Measurements from ENCODE around the gene ERICH2.
"Not testable (repeated sequence)": the region's sequence is repeated elsewhere in the genome, so short reads cannot be mapped to it uniquely, and the experiment has no call there.

ERICH2 gene

GRCh38 chr2:170723446-170723958 lies 46.7 kb upstream of the ERICH2 start:
- Histone ChIP-seq H3F3A (ENCODE audit: insufficient read depth, low read length) (no peaks in the 10 kb centered on the region), H3K4me2 (ENCODE audit: low read length) (no peak overlapping the region)

GRCh38 chr2:170733798-170734600 lies 36.2 kb upstream of the ERICH2 start:
- Histone ChIP-seq H3K36me3 (ENCODE audit: insufficient read depth, low read length) (no peaks in the 10 kb centered on the region), H3K27me3 (ENCODE audit: insufficient read depth, low read length) (no peaks in the 10 kb centered on the region), H3K4me3 (ENCODE audit: low read depth, low read length, poor library complexity, severe bottlenecking) (no peak overlapping the region), H3K9me3 (ENCODE audit: low read length) (no peaks in the 10 kb centered on the region), H2AFZ (ENCODE audit: low read length) (no peak overlapping the region), H3K9me2 (ENCODE audit: low read depth, low read length) (no peaks in the 10 kb centered on the region), H3K9ac (ENCODE audit: low read length) (no peak overlapping the region), H3F3A (ENCODE audit: insufficient read depth, low read length) (no peaks in the 10 kb centered on the region), H3K4me1 (ENCODE audit: insufficient read depth, low read length, severe bottlenecking) (no peaks in the 10 kb centered on the region), H3K27ac (ENCODE audit: low read depth, low read length, poor library complexity, severe bottlenecking) (no peak overlapping the region), H3K79me2 (ENCODE audit: insufficient read depth, low read length) (no peaks in the 10 kb centered on the region), H3K4me2 (ENCODE audit: low read length) (no peak overlapping the region), H4K20me1 (ENCODE audit: insufficient read depth, low read length) (no peaks in the 10 kb centered on the region)
- TF ChIP-seq CTCF (IDR thresholded peaks at IDR 0.05; ENCODE audit: low read length) (no peak), EZH2 (IDR thresholded peaks at IDR 0.05; ENCODE audit: borderline replicate concordance, low read length) (no peak)

More at GRCh38 chr2:170723446-170723958, 46.7 kb upstream of the ERICH2 start:
- no peaks in the 10 kb centered on the region for H3K9me2 ChIP-seq (ENCODE audit: low read depth, low read length)
- H2AFZ ChIP-seq (ENCODE audit: low read length), result no peak overlapping the region
- no peaks in the 10 kb centered on the region for H4K20me1 ChIP-seq (ENCODE audit: insufficient read depth, low read length)
- no peaks in the 10 kb centered on the region for H3K79me2 ChIP-seq (ENCODE audit: insufficient read depth, low read length)
- no peak overlapping the region for H3K27ac ChIP-seq (ENCODE audit: low read depth, low read length, poor library complexity, severe bottlenecking)
- H3K9me3 ChIP-seq (ENCODE audit: low read length), result no peaks in the 10 kb centered on the region
- no peak overlapping the region for H3K9ac ChIP-seq (ENCODE audit: low read length)
- no peak for TF ChIP-seq CTCF (IDR thresholded peaks at IDR 0.05; ENCODE audit: low read length)
- no peak for TF ChIP-seq EZH2 (IDR thresholded peaks at IDR 0.05; ENCODE audit: borderline replicate concordance, low read length)
- no peak overlapping the region for H3K4me3 ChIP-seq (ENCODE audit: low read depth, low read length, poor library complexity, severe bottlenecking)
- H3K4me1 ChIP-seq (ENCODE audit: insufficient read depth, low read length, severe bottlenecking), result no peaks in the 10 kb centered on the region
- no peaks in the 10 kb centered on the region for H3K36me3 ChIP-seq (ENCODE audit: insufficient read depth, low read length)
- no peaks in the 10 kb centered on the region for H3K27me3 ChIP-seq (ENCODE audit: insufficient read depth, low read length)

- not testable (repeated sequence) for H2AFZ ChIP-seq (ENCODE audit: low read length); H3K9me3 ChIP-seq (ENCODE audit: low read length); H3K9ac ChIP-seq (ENCODE audit: low read length); H3K4me2 ChIP-seq (ENCODE audit: low read length); H3K27ac ChIP-seq (ENCODE audit: low read depth, low read length, poor library complexity, severe bottlenecking); H3F3A ChIP-seq (ENCODE audit: insufficient read depth, low read length); H3K4me3 ChIP-seq (ENCODE audit: low read depth, low read length, poor library complexity, severe bottlenecking); H3K79me2 ChIP-seq (ENCODE audit: insufficient read depth, low read length); H4K20me1 ChIP-seq (ENCODE audit: insufficient read depth, low read length); H3K4me1 ChIP-seq (ENCODE audit: insufficient read depth, low read length, severe bottlenecking); H3K36me3 ChIP-seq (ENCODE audit: insufficient read depth, low read length); H3K9me2 ChIP-seq (ENCODE audit: low read depth, low read length); H3K27me3 ChIP-seq (ENCODE audit: insufficient read depth, low read length)
Observed at GRCh38 chr2:170734601-170735000, 35.6 kb upstream of the ERICH2 start.

- Histone ChIP-seq H3K4me2 (ENCODE audit: low read length) (no peak overlapping the region), H3K79me2 (ENCODE audit: insufficient read depth, low read length) (no peaks in the 10 kb centered on the region), H3K27me3 (ENCODE audit: insufficient read depth, low read length) (no peaks in the 10 kb centered on the region), H3K9me3 (ENCODE audit: low read length) (no peaks in the 10 kb centered on the region), H3K9me2 (ENCODE audit: low read depth, low read length) (no peaks in the 10 kb centered on the region), H3K9ac (ENCODE audit: low read length) (no peak overlapping the region), H4K20me1 (ENCODE audit: insufficient read depth, low read length) (no peaks in the 10 kb centered on the region), H3K4me3 (ENCODE audit: low read depth, low read length, poor library complexity, severe bottlenecking) (no peak overlapping the region), H3K27ac (ENCODE audit: low read depth, low read length, poor library complexity, severe bottlenecking) (no peak overlapping the region), H2AFZ (ENCODE audit: low read length) (no peak overlapping the region), H3K36me3 (ENCODE audit: insufficient read depth, low read length) (no peaks in the 10 kb centered on the region), H3F3A (ENCODE audit: insufficient read depth, low read length) (no peaks in the 10 kb centered on the region), H3K4me1 (ENCODE audit: insufficient read depth, low read length, severe bottlenecking) (no peaks in the 10 kb centered on the region)
- TF ChIP-seq CTCF (IDR thresholded peaks at IDR 0.05; ENCODE audit: low read length), result peak; percentile 33; the same call in 1 of the 2 replicates
- TF ChIP-seq EZH2 (IDR thresholded peaks at IDR 0.05; ENCODE audit: borderline replicate concordance, low read length), result no peak
Observed at GRCh38 chr2:170736628-170737027, 33.5 kb upstream of the ERICH2 start.
